ENCODE measurements around the gene TENM3. TPM values are rescaled to one million over a fixed set of nuclear protein-coding genes. Genes with fewer than 3 reads are reported as not detected.

The TENM3 gene
- total RNA-seq, 4 donors from 2014 or later = 3.4 to 9.8 (median 6.9) TPM

DNA sequence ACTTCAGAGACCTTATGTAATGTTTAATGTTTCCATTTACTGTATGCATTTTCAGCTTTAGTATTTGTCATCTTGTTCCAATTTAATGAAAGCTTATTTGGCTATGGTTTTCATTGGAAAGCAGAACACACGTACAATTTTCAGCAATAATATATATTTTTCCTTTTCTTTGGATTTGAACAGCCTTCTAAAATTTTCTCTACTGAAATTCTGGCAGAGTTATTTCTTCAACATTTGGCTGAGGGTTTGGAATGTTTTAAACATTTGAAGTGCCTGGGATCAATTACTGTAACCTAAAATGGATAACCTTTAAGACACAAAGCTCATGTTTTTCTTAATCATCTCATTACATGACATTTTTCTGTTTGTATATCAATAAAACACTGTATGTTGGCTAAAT is 156.9 kb downstream of the TENM3 start:
- 78% methylated on average over 1 of the region's 1 CpG for WGBS, 2 donors (ENCODE audit: low coverage in 1 of 2)
- H3K27me3 ChIP-seq = no peaks in the 10 kb centered on the region
- H3K27ac ChIP-seq = no peak overlapping the region
- intact Hi-C loops (cut with DNase I; ENCODE audit: low total_unique reads) = no loop called here
- no peaks in the 10 kb centered on the region for H3K36me3 ChIP-seq
- no peak for DNase-seq
- in situ Hi-C loops (cut with MboI; ENCODE audit: low pct_ligation_motif_present in 1 of 4, low pct_unique_long_range_greater_than_20kb in 1 of 4, low sequenced_read_pairs in 3 of 4) = no loop called here
- TF ChIP-seq POLR2AphosphoS5 (IDR thresholded peaks at IDR 0.05) (no peak), EP300 (IDR thresholded peaks at IDR 0.05; ENCODE audit: low read depth) (no peak), POLR2A (IDR thresholded peaks at IDR 0.05) (no peak)
- TF ChIP-seq, protein P1, sequence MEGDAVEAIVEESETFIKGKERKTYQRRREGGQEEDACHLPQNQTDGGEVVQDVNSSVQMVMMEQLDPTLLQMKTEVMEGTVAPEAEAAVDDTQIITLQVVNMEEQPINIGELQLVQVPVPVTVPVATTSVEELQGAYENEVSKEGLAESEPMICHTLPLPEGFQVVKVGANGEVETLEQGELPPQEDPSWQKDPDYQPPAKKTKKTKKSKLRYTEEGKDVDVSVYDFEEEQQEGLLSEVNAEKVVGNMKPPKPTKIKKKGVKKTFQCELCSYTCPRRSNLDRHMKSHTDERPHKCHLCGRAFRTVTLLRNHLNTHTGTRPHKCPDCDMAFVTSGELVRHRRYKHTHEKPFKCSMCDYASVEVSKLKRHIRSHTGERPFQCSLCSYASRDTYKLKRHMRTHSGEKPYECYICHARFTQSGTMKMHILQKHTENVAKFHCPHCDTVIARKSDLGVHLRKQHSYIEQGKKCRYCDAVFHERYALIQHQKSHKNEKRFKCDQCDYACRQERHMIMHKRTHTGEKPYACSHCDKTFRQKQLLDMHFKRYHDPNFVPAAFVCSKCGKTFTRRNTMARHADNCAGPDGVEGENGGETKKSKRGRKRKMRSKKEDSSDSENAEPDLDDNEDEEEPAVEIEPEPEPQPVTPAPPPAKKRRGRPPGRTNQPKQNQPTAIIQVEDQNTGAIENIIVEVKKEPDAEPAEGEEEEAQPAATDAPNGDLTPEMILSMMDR (IDR thresholded peaks at IDR 0.05) = no peak
- H3K4me3 ChIP-seq = no peak overlapping the region
- no peaks in the 10 kb centered on the region for H3K4me1 ChIP-seq
- H3K9me3 ChIP-seq = no peaks in the 10 kb centered on the region

DNA sequence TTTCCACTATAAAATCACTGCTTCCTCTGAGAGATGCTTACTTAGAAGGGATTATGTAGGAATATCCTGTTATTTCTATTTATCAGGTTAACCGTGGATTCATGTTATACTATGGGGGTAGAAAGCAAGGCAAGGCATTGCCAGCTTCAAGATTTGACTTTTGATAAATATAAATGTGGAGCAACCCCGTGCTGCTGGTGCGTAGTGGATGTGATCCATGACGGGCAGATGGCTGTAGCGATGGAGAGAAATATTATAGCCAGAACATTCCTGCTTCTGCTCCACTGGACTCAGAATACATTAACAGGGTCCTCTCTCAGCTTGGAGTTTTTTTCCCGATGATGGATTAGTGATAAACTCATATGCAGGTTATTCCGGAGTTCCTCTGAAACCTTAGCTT is 157.6 kb downstream of the TENM3 start:
- intact Hi-C loops (cut with DNase I; ENCODE audit: low total_unique reads) = no loop called here
- no peaks in the 10 kb centered on the region for H3K27me3 ChIP-seq
- DNase-seq = no peak
- in situ Hi-C loops (cut with MboI; ENCODE audit: low pct_ligation_motif_present in 1 of 4, low pct_unique_long_range_greater_than_20kb in 1 of 4, low sequenced_read_pairs in 3 of 4) = no loop called here
- H3K4me3 ChIP-seq = no peak overlapping the region
- WGBS, 2 donors (ENCODE audit: low coverage in 1 of 2) = 85 to 89% methylated on average over 7 of the region's 7 CpGs
- H3K27ac ChIP-seq = no peak overlapping the region
- H3K4me1 ChIP-seq = no peaks in the 10 kb centered on the region
- H3K9me3 ChIP-seq = no peaks in the 10 kb centered on the region
- no peaks in the 10 kb centered on the region for H3K36me3 ChIP-seq
- TF ChIP-seq, protein P1 (IDR thresholded peaks at IDR 0.05) = no peak
- TF ChIP-seq POLR2AphosphoS5 (IDR thresholded peaks at IDR 0.05) (no peak), POLR2A (IDR thresholded peaks at IDR 0.05) (no peak), EP300 (IDR thresholded peaks at IDR 0.05; ENCODE audit: low read depth) (no peak)

DNA sequence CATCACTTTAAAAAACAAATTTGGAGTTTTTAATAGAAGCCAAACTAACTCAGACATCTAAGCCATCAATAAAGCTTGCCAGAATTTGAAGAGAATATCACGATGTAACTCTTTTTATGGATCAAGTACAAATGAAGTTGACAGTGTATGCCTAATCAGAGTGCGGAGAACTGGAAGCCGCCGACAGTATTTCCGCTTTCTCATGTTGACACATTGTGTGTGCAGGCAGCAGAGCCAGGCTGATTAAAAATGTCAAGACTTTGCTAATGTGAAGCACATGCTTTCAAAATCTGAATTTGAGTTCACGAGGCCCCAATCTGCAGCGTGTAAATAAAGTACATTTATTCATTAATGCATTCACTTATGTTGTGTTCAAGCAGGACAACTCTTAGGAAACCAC is 161.2 kb downstream of the TENM3 start:
- intact Hi-C loops (cut with DNase I; ENCODE audit: low total_unique reads) = no loop called here
- 68 to 86% methylated on average over 5 to 7 of the region's 7 CpGs for WGBS, 2 donors (ENCODE audit: low coverage in 1 of 2)

DNA sequence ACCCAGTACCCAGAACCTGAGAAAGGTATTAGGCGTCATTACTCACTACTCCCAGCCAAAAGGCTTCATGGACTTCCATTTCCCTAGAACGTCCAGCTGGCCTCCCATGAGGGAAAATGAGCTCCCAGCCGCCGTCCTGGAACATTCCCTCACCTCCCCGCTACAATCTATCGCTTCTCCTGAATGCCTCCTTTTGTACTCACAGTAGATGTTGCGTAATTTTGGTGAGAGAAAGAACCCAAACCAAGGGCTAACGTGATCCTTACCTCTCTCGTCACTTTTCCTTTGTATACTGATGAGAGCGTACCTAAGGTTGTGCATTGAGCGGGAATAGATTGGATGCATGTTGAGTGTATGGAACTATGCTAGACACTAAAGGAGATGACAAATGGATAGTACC is 161.9 kb downstream of the TENM3 start:
- Histone ChIP-seq H3K4me1 (no peaks in the 10 kb centered on the region), H3K36me3 (no peaks in the 10 kb centered on the region), H3K4me3 (no peak overlapping the region), H3K27me3 (no peaks in the 10 kb centered on the region), H3K9me3 (no peaks in the 10 kb centered on the region), H3K27ac (no peak overlapping the region)
- TF ChIP-seq POLR2AphosphoS5 (IDR thresholded peaks at IDR 0.05) (no peak), POLR2A (IDR thresholded peaks at IDR 0.05) (no peak), EP300 (IDR thresholded peaks at IDR 0.05; ENCODE audit: low read depth) (no peak)
- TF ChIP-seq, protein P1 (IDR thresholded peaks at IDR 0.05) = no peak
- WGBS, 2 donors (ENCODE audit: low coverage in 1 of 2) = 91 to 92% methylated on average over 11 of the region's 11 CpGs
- in situ Hi-C loops (cut with MboI; ENCODE audit: low pct_ligation_motif_present in 1 of 4, low pct_unique_long_range_greater_than_20kb in 1 of 4, low sequenced_read_pairs in 3 of 4) (no loop called here), intact Hi-C loops (cut with DNase I; ENCODE audit: low total_unique reads) (loop anchor here (1.0 kb wide), 1 partner anchor 30 kb away; no protein-coding TSS in a partner anchor)
- DNase-seq = no peak

More for the DNA sequence above, 161.2 kb downstream of the TENM3 start:
- H3K4me3 ChIP-seq = no peak overlapping the region
- no peaks in the 10 kb centered on the region for H3K36me3 ChIP-seq
- no peak for DNase-seq
- H3K9me3 ChIP-seq = no peaks in the 10 kb centered on the region
- TF ChIP-seq EP300 (IDR thresholded peaks at IDR 0.05; ENCODE audit: low read depth) = no peak
- TF ChIP-seq, protein P1 (IDR thresholded peaks at IDR 0.05) = no peak
- no peak for TF ChIP-seq POLR2A (IDR thresholded peaks at IDR 0.05)
- no peak for TF ChIP-seq POLR2AphosphoS5 (IDR thresholded peaks at IDR 0.05)
- H3K27me3 ChIP-seq = no peaks in the 10 kb centered on the region
- H3K4me1 ChIP-seq = no peaks in the 10 kb centered on the region
- in situ Hi-C loops (cut with MboI; ENCODE audit: low pct_ligation_motif_present in 1 of 4, low pct_unique_long_range_greater_than_20kb in 1 of 4, low sequenced_read_pairs in 3 of 4) = no loop called here
- no peak overlapping the region for H3K27ac ChIP-seq
